Calu3 (cell line): Measurements from ENCODE around the gene GXYLT1. TPM values are rescaled to one million over a fixed set of nuclear protein-coding genes. Genes with fewer than 3 reads are reported as not detected.

Experiments
- BruUV-seq: library from RNA; stranded (reverse); fragments of 400-500 nt; replicated peaks from 2 replicates; lab custom pipeline; 2021; lab: Mats Ljungman, UMichigan
- CTCF ChIA-PET: fragments of 300-600 bp; sonication (Branson Sonifier 250); formaldehyde crosslinking; loops from one replicate; lab custom pipeline; 2022; ENCODE audit warnings: antibody characterized with exemption; lab: Charles Lee
- DNase-seq: peaks from one replicate; pipeline ENCODE4 v3.0.0; 2022
- H3K27ac Mint-ChIP-seq: one replicate; pipeline ENCODE4 v1.8.0; 2022; ENCODE audit warnings: mixed read lengths; ENCODE audit not compliant: unreplicated experiment
- H3K27me3 Mint-ChIP-seq: one replicate; pipeline ENCODE4 v1.8.0; 2022; ENCODE audit warnings: mixed read lengths; ENCODE audit not compliant: unreplicated experiment
- H3K36me3 Mint-ChIP-seq: one replicate; pipeline ENCODE4 v1.8.0; 2022; ENCODE audit warnings: mild to moderate bottlenecking, moderate library complexity, mixed read lengths; ENCODE audit not compliant: insufficient read depth, unreplicated experiment
- H3K4me1 Mint-ChIP-seq: one replicate; pipeline ENCODE4 v1.8.0; 2022; ENCODE audit warnings: mild to moderate bottlenecking, low read depth, mixed read lengths; ENCODE audit not compliant: unreplicated experiment
- H3K4me3 Mint-ChIP-seq: one replicate; pipeline ENCODE4 v1.8.0; 2022; ENCODE audit warnings: mild to moderate bottlenecking, low read depth, moderate library complexity, mixed read lengths; ENCODE audit not compliant: unreplicated experiment
- H3K9me3 Mint-ChIP-seq: one replicate; pipeline ENCODE4 v1.8.0; 2022; ENCODE audit warnings: low read depth, mixed read lengths; ENCODE audit not compliant: unreplicated experiment
- CTCF ChIP-seq: fragments of 200-600 bp; IDR thresholded peaks from one replicate; pipeline ENCODE4 v1.8.0; 2022; ENCODE audit warnings: antibody characterized with exemption; ENCODE audit not compliant: unreplicated experiment
- intact Hi-C: fragments of 100-400 bp; cut with micrococcal nuclease; formaldehyde crosslinking; loops from one replicate; pipeline ENCODE4 v1.10.0; 2022; ENCODE audit not compliant: unreplicated experiment
- total RNA-seq: library from RNA; stranded (reverse); gene quantifications from 2 replicates; pipeline ENCODE4 v1.2.3, GENCODE V29; 2022

Gene GXYLT1
- total RNA-seq, 1 experiment from 2014 or later = 9.7 TPM

GRCh38 chr12:42167711-42168110, 23.0 kb upstream of the GXYLT1 start:
- no peak overlapping the region for H3K4me3 Mint-ChIP-seq
- H3K9me3 Mint-ChIP-seq = no peaks in the 10 kb centered on the region
- no peak for TF ChIP-seq CTCF
- H3K36me3 Mint-ChIP-seq = no peaks in the 10 kb centered on the region
- no peaks in the 10 kb centered on the region for H3K27me3 Mint-ChIP-seq
- H3K4me1 Mint-ChIP-seq = peaks cover 3% of the 10 kb centered on the region
- H3K27ac Mint-ChIP-seq = no peak overlapping the region
- BruUV-seq = no TSS peak
- no peak for DNase-seq
- CTCF ChIA-PET = no interaction called here
- intact Hi-C loops = no loop called here

GRCh38 chr12:42166501-42166900, 21.8 kb upstream of the GXYLT1 start:
- BruUV-seq = no TSS peak
- no peak overlapping the region for H3K27ac Mint-ChIP-seq
- H3K27me3 Mint-ChIP-seq = no peaks in the 10 kb centered on the region
- CTCF ChIA-PET = no interaction called here
- no peaks in the 10 kb centered on the region for H3K36me3 Mint-ChIP-seq
- no peaks in the 10 kb centered on the region for H3K9me3 Mint-ChIP-seq
- no peaks in the 10 kb centered on the region for H3K4me1 Mint-ChIP-seq
- intact Hi-C loops = no loop called here
- no peak for TF ChIP-seq CTCF
- H3K4me3 Mint-ChIP-seq = no peak overlapping the region
- no peak for DNase-seq

GRCh38 chr12:42163913-42164312, 19.2 kb upstream of the GXYLT1 start:
- H3K4me1 Mint-ChIP-seq = no peaks in the 10 kb centered on the region
- TF ChIP-seq CTCF = no peak
- no peak for DNase-seq
- no TSS peak for BruUV-seq
- H3K4me3 Mint-ChIP-seq = no peak overlapping the region
- intact Hi-C loops = no loop called here
- no peak overlapping the region for H3K27ac Mint-ChIP-seq
- CTCF ChIA-PET = no interaction called here
- H3K27me3 Mint-ChIP-seq = no peaks in the 10 kb centered on the region
- no peaks in the 10 kb centered on the region for H3K9me3 Mint-ChIP-seq
- H3K36me3 Mint-ChIP-seq = no peaks in the 10 kb centered on the region

GRCh38 chr12:42162965-42163364, 18.3 kb upstream of the GXYLT1 start:
- TF ChIP-seq CTCF = no peak
- H3K4me3 Mint-ChIP-seq = no peak overlapping the region
- no peaks in the 10 kb centered on the region for H3K4me1 Mint-ChIP-seq
- intact Hi-C loops = no loop called here
- DNase-seq = no peak
- H3K9me3 Mint-ChIP-seq = no peaks in the 10 kb centered on the region
- no peaks in the 10 kb centered on the region for H3K27me3 Mint-ChIP-seq
- no peaks in the 10 kb centered on the region for H3K36me3 Mint-ChIP-seq
- BruUV-seq = no TSS peak
- H3K27ac Mint-ChIP-seq = no peak overlapping the region
- CTCF ChIA-PET = no interaction called here

GRCh38 chr12:42162193-42162592, 17.5 kb upstream of the GXYLT1 start:
- CTCF ChIA-PET = no interaction called here
- Mint-ChIP-seq H3K36me3 (no peaks in the 10 kb centered on the region), H3K27ac (no peak overlapping the region), H3K9me3 (no peaks in the 10 kb centered on the region), H3K4me1 (no peaks in the 10 kb centered on the region), H3K4me3 (no peak overlapping the region), H3K27me3 (no peaks in the 10 kb centered on the region)
- no peak for DNase-seq
- no peak for TF ChIP-seq CTCF
- no TSS peak for BruUV-seq
- intact Hi-C loops = no loop called here
